GM18502 (cell line): ENCODE data around the gene INCA1.

Source experiments
- ATAC-seq: cut with Tn5 transposase; IDR thresholded peaks from one replicate; pipeline ENCODE4 v1.9.1; 2021; ENCODE audit warnings: mild to moderate bottlenecking; ENCODE audit not compliant: unreplicated experiment, poor library complexity

INCA1 gene

GRCh38 chr17:4938688-4939545 lies 58.4 kb downstream of the INCA1 start:
- ATAC-seq, result no peak
